Vagina (tissue), 2 donors: ENCODE data around the gene SEC23B.

ENCODE experiments used
- POLR2A ChIP-seq, 2 donors: fragments of 450-650 bp; IDR thresholded peaks; one replicate each; pipeline ENCODE4 v1.6.1; 2017; ENCODE audit warnings: antibody characterized with exemption in 2 of 2, mild to moderate bottlenecking in 2 of 2, moderate library complexity in 2 of 2
- POLR2AphosphoS5 ChIP-seq, 2 donors: sonication (generic); formaldehyde crosslinking; IDR thresholded peaks; one replicate each; pipeline ENCODE4 v1.9.0; 2017; ENCODE audit warnings: antibody characterized with exemption in 2 of 2, mild to moderate bottlenecking in 2 of 2, low read depth in 1 of 2; ENCODE audit not compliant: insufficient read depth in 1 of 2
- TF ChIP-seq, protein P1 (sequence below), 3 experiments: fragments of 450-650 bp in 2 of 3; fragments of 200-600 bp in 1 of 3; sonication (generic) in 1 of 3; IDR thresholded peaks; one replicate each; pipeline ENCODE4 v1.5.1; 2017 to 2019; ENCODE audit warnings: antibody characterized with exemption in 3 of 3, mild to moderate bottlenecking in 2 of 3, moderate library complexity in 2 of 3

DNA sequence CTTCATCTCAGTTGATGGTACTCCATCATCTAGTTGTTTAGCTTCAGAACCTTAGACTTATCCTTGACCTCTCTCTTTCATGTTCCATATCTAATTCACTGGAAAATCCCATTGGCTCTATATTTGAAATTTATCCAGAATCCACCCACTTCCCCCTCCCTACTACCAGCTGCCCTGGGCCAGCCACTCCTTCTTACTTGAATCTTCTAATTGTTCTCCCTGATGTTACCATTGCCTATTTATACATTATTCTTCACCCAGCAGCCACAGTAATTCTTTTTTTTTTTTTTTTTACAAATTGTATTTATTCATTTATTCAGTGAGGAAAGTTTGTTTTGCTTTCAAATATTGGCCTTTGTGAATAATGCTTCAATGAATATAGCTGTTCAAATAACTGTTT, 8.2 kb downstream of the SEC23B start:
- TF ChIP-seq POLR2A (IDR thresholded peaks at IDR 0.05) (no peak), POLR2AphosphoS5 (IDR thresholded peaks at IDR 0.05; ENCODE audit: insufficient read depth in 1 of 2, low read depth in 1 of 2) (no peak)
- TF ChIP-seq, protein P1, sequence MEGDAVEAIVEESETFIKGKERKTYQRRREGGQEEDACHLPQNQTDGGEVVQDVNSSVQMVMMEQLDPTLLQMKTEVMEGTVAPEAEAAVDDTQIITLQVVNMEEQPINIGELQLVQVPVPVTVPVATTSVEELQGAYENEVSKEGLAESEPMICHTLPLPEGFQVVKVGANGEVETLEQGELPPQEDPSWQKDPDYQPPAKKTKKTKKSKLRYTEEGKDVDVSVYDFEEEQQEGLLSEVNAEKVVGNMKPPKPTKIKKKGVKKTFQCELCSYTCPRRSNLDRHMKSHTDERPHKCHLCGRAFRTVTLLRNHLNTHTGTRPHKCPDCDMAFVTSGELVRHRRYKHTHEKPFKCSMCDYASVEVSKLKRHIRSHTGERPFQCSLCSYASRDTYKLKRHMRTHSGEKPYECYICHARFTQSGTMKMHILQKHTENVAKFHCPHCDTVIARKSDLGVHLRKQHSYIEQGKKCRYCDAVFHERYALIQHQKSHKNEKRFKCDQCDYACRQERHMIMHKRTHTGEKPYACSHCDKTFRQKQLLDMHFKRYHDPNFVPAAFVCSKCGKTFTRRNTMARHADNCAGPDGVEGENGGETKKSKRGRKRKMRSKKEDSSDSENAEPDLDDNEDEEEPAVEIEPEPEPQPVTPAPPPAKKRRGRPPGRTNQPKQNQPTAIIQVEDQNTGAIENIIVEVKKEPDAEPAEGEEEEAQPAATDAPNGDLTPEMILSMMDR (IDR thresholded peaks at IDR 0.05): no peak
